Inferior parietal cortex (tissue), 1 donor: ENCODE measurements around the gene FAM171A2.
A peak's percentile ranks its signal among the peaks of the same experiment; 100 is the strongest.
"Not testable (repeated sequence)": the region's sequence is repeated elsewhere in the genome, so short reads cannot be mapped to it uniquely, and the experiment has no call there.

Experiments used
- DNase-seq: peaks from one replicate; pipeline ENCODE4 v3.0.0-alpha.2; 2016; ENCODE audit errors: extremely low spot score

Gene FAM171A2

GRCh38 chr17:44383861-44384260 is 20.2 kb upstream of the FAM171A2 start:
- DNase-seq, result no peak

- DNase-seq, result no peak
These were observed 19.7 kb upstream of the FAM171A2 start for GRCh38 chr17:44383363-44383762.

- DNase-seq, result no peak
These were observed 19.3 kb upstream of the FAM171A2 start for GRCh38 chr17:44382917-44383316.

DNA sequence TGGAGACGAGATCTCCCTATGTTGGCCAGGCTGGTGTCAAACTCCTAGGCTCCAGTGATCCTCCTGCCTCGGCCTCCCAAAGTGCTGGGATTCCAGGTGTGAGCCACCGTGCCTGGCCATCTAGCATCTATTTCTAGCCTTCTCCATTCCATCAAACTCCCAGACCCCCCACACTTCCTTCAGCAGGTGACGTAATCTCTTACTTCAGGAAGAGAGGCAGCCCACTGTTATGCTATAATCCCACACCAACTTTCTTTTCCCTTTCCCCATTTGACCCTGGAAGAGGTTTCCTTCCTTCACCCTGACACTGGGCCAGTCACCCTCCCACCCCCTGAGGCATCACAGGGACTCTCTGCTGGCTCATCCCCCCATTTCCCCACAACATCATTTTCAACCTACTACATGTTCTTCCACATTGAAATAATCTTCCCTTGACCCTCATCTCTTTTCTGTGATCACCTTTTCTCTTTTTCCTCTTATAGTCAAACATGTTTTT is 18.2 kb upstream of the FAM171A2 start:
- DNase-seq, result no peak

DNA sequence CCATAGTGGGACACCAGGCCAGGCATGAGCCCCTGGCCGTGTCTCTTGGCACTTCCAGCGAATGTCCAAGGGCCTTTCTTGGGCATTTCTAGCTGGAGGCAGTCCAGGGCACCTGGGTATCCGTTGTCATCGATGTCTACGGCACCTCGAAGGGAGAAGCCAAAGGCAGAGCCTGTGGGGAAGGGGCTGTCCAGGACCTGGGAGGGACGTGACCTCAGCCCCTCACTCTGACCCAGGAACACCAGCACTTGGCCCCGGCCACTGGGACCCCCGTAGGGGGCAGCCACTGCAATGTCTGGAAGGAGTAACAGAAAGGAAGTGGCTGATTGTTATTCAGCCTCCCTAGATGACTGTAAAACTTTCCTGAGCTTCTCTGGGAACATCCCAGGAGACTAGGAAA is 17.1 kb upstream of the FAM171A2 start:
- no peak for DNase-seq

DNA sequence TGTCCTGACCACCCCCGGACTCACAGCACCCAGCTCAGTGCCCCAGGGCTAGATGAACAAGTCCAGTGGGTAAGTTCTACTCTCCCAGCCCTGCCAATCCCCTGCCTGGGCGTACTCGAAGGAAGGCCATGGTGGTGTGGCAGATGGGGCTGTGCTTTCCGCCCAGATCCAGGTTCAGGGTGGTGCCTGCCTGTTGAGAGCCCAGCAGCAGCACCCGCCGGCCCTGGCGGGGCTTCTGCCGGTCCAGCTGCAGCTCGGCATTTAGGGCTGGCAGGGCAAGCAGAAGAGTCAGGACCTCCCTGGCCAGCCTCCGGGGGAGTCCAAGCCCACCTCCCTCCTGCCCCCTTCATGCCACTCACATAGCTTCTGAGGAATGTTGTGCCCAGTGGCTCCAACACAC is 16.2 kb upstream of the FAM171A2 start:
- no peak for DNase-seq

DNA sequence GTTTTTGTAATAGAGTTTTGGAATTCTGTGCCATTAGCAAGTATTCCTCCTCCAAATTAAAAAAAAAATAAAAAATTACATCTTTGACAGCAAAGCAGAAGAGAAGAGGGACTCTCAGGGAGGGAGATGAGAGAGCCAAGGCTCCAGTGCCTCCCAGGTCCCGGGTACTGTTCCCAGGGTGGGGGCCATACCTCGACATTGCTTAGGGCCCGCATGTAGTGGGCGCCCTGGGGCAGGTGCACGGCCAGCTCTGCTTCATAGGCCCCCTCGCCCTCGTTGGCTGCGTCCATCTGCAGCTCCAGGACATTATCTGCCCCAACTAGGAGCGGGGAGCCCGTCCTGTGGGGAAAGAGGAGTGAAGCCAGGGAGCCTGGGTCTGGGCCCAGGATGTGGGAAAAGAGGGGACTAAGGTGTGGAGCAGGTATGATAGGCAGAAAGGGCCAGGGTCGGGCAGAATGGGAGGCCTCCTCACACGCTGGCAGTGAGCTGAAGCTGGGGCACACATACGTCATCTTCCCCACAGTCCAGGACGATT is 14.6 kb upstream of the FAM171A2 start:
- DNase-seq, result no peak

DNA sequence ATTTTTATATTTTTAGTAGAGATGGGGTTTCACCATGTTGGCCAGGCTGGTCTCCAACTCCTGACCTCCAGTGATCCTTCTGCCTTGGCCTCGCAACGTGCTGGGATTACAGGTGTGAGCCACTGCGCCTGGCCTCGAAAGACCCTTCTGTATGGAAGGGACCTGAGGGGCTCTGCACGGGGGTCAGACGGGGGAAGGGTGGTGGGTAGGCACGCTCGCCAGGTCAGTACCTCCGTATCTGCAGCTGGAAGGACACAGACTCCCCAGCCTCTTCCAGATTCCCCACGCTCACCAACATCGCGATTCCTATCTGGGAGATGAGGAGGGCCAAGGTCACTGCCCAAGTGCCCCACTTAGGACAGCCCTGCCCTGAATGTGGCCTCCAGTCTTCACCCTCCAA is 13.1 kb upstream of the FAM171A2 start:
- no peak for DNase-seq

DNA sequence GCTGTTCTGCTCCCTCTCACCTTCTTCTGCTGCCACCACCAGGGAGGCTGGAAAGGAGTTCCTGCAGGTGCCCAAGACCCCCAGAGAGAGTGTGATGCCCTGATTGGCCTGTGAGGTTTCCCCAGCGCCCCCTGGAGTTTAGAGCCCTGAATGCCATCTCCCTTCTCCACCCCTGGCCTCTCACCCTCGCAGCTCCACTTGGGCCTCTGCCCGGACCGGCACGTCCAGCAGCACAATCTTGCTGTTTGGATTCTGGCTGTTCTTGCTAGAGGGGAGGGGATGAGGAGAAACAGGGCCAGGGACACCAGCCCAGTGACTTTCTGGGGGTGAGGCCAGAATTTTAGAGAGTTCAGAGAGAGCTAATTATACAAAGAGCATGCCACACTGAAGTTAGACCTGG is 12.5 kb upstream of the FAM171A2 start:
- DNase-seq, result no peak

GRCh38 chr17:44375196-44376017 is 11.8 kb upstream of the FAM171A2 start:
- no peak for DNase-seq

DNA sequence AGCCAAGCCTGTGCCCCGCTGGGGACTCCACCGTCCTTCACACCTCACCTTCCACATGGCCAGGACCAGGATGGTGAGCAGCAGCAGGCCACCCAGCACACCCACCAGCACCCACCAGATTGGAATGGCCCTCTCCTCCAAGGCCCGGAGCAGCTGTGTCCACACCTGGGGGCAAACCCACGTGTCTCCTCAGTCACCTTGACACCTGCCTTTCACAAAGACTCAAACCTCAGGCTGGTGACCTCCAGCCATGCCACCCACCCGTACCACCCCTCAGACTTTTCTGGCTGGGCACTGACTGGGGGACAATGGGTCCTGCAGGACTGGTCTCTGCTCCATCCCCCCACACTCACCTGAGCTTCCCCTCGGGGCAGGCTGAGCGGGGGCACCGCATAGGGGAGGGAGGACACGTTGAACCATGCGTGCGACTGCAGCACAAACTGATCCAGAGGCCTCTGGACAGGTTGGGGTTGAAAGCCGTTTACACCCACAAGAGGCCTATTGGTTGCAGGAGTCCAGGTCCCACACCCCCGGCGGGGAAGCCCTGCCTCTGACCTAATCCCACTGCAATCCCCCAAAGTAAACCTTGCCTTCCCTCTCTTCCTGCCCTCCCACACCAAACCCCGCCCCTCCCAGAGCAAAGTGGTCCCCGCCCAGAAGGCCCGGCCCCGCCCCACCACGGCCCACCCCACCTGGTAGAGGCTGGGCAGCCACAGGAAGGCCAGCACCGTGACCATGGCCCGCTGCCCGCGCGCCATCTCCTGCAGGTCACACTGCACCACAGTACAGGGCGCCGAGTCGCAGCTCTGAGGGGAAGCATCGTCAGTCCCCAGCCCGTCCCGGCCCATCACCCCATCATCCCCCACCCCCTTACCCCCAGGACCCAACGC is 10.9 kb upstream of the FAM171A2 start:
- no peak for DNase-seq

DNA sequence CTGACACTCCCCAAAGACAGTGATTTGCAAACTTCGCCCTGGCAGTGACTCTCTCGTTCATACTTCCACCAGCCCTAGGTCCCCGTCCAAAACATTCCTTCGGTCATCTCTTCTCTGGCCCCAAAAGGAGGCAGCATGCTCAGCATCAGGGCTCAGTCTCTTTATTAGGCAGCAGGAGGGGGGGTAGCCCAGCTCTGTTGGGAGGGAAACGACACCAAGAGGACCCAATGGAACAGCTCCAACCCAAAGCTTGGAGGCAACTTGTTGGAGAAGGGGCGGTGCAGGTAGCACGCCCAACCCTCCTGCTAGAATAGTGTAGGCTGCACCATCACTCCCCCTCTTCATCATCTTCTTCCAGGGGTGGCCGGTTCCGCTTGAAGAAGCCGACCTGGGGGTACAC is 8.4 kb upstream of the FAM171A2 start:
- no peak for DNase-seq

DNA sequence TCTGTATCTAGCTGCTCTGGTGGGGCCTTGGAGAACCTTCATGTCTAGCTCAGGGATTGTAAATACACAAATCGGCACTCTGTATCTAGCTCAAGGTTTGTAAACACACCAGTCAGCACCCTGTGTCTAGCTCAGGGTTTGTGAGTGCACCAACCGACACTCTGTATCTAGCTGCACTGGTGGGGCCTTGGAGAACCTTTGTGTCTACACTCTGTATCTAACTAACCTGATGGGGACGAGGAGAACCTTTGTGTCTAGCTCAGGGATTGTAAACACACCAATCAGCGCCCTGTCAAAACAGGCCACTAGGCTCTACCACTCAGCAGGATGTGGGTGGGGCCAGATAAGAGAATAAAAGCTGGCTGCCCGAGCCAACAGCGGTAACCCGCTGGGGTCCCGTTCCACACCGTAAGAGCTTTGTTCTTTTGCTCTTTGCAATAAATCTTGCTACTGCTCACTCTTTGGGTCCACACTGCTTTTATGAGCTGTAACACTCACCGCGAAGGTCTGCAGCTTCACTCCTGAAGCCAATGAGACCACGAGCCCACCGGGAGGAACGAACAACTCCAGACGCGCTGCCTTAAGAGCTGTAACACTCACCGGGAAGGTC is 5.9 kb upstream of the FAM171A2 start:
- DNase-seq, result not testable (repeated sequence)

- not testable (repeated sequence) for DNase-seq
These were observed 5.0 kb upstream of the FAM171A2 start for GRCh38 chr17:44368391-44369243.

DNA sequence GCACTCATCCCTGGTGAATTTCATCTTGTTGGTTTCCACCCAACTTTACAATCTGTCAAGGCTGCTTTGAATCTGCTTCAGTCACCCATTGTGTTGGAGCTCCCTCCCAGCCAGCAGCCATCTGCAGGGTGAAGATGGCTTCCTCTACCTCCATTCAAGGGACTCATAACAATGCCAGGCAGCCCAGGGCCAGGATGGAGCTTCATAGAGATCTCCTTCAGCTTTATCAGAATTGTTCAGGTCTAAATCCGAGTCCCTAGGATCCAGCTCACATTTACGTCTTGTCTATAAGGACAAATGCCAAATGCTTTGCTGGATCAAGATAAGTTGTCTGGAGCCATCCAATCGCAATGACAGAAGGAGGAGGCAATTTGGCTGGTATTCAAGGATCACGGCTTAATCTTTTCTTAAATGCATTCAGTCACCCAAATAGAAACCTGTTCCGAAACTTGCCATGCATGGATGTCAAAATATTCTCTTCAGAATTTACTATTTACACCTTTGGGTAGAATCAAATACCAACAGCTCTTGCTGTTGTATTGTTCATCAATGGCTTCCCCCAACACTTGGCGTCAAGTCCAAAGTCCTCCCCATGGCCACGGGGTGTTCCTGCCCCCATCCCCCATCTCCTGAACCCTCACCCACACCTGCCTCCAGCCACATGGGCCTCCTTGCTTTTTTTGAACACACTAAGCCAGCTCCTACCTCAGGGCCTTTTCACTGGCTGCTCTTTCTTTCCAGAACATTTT is 3.8 kb upstream of the FAM171A2 start:
- peak; percentile 57 for DNase-seq

GRCh38 chr17:44365051-44365450 is 1.4 kb upstream of the FAM171A2 start:
- DNase-seq, result not testable (repeated sequence)

DNA sequence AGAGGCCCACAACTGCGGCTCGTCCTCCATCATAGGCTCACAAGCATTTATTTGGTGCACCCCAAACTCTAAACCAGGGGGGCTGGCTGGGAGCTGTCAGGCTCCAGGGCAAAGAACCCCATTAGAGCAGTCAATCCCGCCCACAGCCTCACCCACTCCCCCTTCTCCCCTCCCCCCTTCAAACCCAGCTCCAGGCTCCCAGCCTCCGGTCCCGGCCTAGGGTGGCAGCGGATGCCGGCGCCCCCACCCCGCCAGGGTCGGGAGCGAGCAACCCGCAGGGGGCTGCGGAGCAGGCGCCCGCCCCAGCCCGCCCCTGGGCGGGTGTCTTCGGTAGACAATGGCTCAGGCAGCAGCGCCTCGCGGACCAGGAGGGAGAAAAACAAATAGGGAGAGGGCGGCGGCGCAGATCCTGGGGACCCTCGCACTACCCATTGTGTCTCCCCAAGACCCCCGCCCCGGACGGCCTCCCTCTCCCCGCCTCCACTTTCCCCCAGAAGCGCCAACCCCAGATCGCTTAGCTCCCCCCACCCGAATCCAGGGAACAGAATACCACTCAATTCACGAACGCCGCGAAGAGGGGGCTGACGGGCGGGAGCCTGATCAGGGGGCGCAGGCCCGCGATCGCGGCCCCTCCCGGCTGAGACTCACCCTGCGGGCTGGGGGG is 572 bp downstream of the FAM171A2 start:
- DNase-seq, result no peak

GRCh38 chr17:44362459-44362948 is 1.1 kb downstream of the FAM171A2 start:
- no peak for DNase-seq
